GM18520 (cell line): ENCODE results near the gene TP73.

Experiments used
- ATAC-seq: cut with Tn5 transposase; IDR thresholded peaks from one replicate; pipeline ENCODE4 v1.9.1; 2021; ENCODE audit not compliant: unreplicated experiment

Gene TP73

GRCh38 chr1:3703786-3704371, 51.6 kb downstream of the TP73 start:
- ATAC-seq = no peak

GRCh38 chr1:3705341-3705950, 53.1 kb downstream of the TP73 start:
- no peak for ATAC-seq

GRCh38 chr1:3706651-3707297, 54.5 kb downstream of the TP73 start:
- no peak for ATAC-seq

GRCh38 chr1:3707298-3707938, 55.1 kb downstream of the TP73 start:
- ATAC-seq = no peak

- no peak for ATAC-seq
These were observed 55.6 kb downstream of the TP73 start for GRCh38 chr1:3707939-3708328.

- no peak for ATAC-seq
These were observed 56.5 kb downstream of the TP73 start for GRCh38 chr1:3708791-3709190.

- no peak for ATAC-seq
These were observed 57.9 kb downstream of the TP73 start for GRCh38 chr1:3710251-3710650.

GRCh38 chr1:3711381-3711779, 59.1 kb downstream of the TP73 start:
- ATAC-seq = no peak

GRCh38 chr1:3711780-3712451, 59.6 kb downstream of the TP73 start:
- no peak for ATAC-seq

GRCh38 chr1:3712573-3713535, 60.5 kb downstream of the TP73 start:
- no peak for ATAC-seq

GRCh38 chr1:3713840-3714239, 61.5 kb downstream of the TP73 start:
- ATAC-seq = no peak

GRCh38 chr1:3714284-3714741, 62.0 kb downstream of the TP73 start:
- ATAC-seq = no peak

GRCh38 chr1:3714814-3715213, 62.5 kb downstream of the TP73 start:
- no peak for ATAC-seq

GRCh38 chr1:3716351-3716750, 64.0 kb downstream of the TP73 start:
- no peak for ATAC-seq

- ATAC-seq = no peak
These were observed 64.9 kb downstream of the TP73 start for GRCh38 chr1:3717041-3717714.

GRCh38 chr1:3717715-3718601, 65.6 kb downstream of the TP73 start:
- ATAC-seq = no peak

- no peak for ATAC-seq
These were observed 66.4 kb downstream of the TP73 start for GRCh38 chr1:3718764-3719163.

GRCh38 chr1:3721955-3722465, 69.7 kb downstream of the TP73 start:
- no peak for ATAC-seq

- ATAC-seq = no peak
These were observed 70.5 kb downstream of the TP73 start for GRCh38 chr1:3722846-3723245.
